Pancreas (tissue), 10 donors: ENCODE data around the gene TMEM235. TPM values are rescaled to one million over a fixed set of nuclear protein-coding genes. Genes with fewer than 3 reads are reported as not detected.

Experiments
- ATAC-seq, 4 donors: fragments of 200-7000 bp; cut with Tn5 transposase; one replicate each; pipeline versions ENCODE4 v1.8.0 to v1.9.1; 2020; ENCODE audit warnings: mild to moderate bottlenecking in 4 of 4, moderate library complexity in 4 of 4
- DNase-seq, 6 donors: peaks; one replicate each; pipeline ENCODE4 v3.0.0-alpha.2; 2020
- FAIRE-seq: peaks from 2 replicates; lab custom pipeline; 2012; peaks lifted over from hg19 to GRCh38; lab: Jason Lieb, UNC
- H3K27ac ChIP-seq, 4 donors: fragments of 200-600 bp; sonication (generic); 1 replicate in 3 of 4; 2 replicates in 1 of 4; pipeline versions ENCODE4 v1.5.0 to v1.8.0; 2020
- H3K27me3 ChIP-seq, 4 donors: fragments of 200-600 bp; one replicate each; pipeline ENCODE4 v1.8.0; 2021
- H3K36me3 ChIP-seq, 3 donors: fragments of 200-600 bp; sonication (generic) in 1 of 3; one replicate each; pipeline versions ENCODE4 v1.5.0 to v1.8.0; 2020 to 2021
- H3K4me1 ChIP-seq, 3 donors: fragments of 200-600 bp; one replicate each; pipeline ENCODE4 v1.8.0; 2021
- H3K4me3 ChIP-seq, 4 donors: fragments of 200-600 bp; sonication (generic) in 2 of 4; one replicate each; pipeline versions ENCODE4 v1.5.0 to v1.8.0; 2020 to 2021
- H3K9me3 ChIP-seq, 4 donors: fragments of 200-600 bp; one replicate each; pipeline ENCODE4 v1.8.0; 2021
- WGBS, 2 donors: extraction: QIAGEN DNeasy Blood & Tissue Kit; methylation state at CpG; one replicate each; pipeline ENCODE4 v1.1.7; 2013; 5-methylcytosine and 5-hydroxymethylcytosine counted together
- intact Hi-C, 3 donors: fragments of 100-400 bp; cut with DNase I; formaldehyde crosslinking; loops; one replicate each; pipeline versions ENCODE4 v1.11.1 to v1.14.2; 2022
- polyA plus RNA-seq, 2 donors: library from polyadenylated mRNA; stranded (reverse); fragments of 200-250 nt; gene quantifications; one replicate each; pipeline ENCODE4 v1.2.3, GENCODE V29; 2013
- total RNA-seq, 6 donors: library from RNA; stranded (reverse); fragmentation: NEBNext Ultra II Directional in 4 of 6; extraction: Animal tissue kit (Norgen Biotek cat#: 25700) in 4 of 6; gene quantifications; one replicate each; pipeline versions ENCODE4 v1.2.1 to v1.2.4, GENCODE V29; 2021 to 2023
- TF ChIP-seq, protein P1 (sequence below), 4 donors: fragments of 200-600 bp; sonication (generic) in 3 of 4; IDR thresholded peaks; one replicate each; pipeline versions ENCODE4 v1.5.0 to v1.8.0; 2021; ENCODE audit warnings: antibody characterized with exemption in 4 of 4
- donor health status: healthy with polysubstance abuse.
- donor health status: DM: no; HTN: no; CAD: no; lungs with moderate emphysema.
- donor health status: DM: no; HTN: no; CAD: no.
- donor health status: control.
- donor health status: control.
- donor health status: Bipolar disorder and iron deficiency.
- donor health status: DM: yes; HTN: yes; CAD: no.
- donor health status: DM: no; HTN: no; CAD: no.
- donor health status: DM: no; HTN: no; CAD: no.
- donor health status: DM: yes; HTN: yes; CAD: no.

TMEM235 gene
- total and polyA plus RNA-seq, 8 donors: 0.05 to 0.11 TPM; not detected in 6

DNA sequence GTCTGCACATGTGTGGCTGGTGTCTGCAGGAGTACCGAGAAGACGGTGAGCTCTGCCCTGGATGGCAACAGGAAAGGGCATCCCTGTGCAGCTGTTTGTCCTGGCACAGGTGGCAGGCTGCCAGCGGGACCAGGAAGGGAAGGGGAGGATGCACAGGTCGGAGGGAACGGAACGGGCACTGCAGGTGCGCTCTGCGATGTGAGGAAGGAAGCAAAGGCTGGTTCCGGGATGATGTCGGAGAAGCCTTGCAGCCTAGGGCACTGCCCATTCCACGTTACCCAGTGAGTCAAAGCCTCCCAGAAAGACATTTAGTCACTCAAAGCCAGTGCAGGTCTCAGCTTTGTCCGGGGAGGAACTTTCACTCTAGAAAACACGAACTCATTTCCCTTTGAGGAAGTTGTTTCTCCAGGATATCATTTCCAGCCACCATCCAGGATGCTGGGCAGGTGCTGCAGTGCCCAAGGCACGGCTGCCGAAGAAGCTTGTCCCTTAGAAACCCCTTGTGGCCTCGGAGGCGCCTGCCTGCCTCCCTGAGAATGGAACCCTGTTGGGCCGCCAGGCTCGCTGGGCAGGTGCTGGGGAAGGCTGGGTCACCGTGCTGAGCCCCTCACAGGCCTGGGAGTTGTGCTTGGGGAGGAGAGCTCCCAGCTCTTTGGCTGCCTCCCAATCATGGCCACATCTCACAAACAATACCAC, 4.5 kb upstream of the TMEM235 start:
- TF ChIP-seq, protein P1, sequence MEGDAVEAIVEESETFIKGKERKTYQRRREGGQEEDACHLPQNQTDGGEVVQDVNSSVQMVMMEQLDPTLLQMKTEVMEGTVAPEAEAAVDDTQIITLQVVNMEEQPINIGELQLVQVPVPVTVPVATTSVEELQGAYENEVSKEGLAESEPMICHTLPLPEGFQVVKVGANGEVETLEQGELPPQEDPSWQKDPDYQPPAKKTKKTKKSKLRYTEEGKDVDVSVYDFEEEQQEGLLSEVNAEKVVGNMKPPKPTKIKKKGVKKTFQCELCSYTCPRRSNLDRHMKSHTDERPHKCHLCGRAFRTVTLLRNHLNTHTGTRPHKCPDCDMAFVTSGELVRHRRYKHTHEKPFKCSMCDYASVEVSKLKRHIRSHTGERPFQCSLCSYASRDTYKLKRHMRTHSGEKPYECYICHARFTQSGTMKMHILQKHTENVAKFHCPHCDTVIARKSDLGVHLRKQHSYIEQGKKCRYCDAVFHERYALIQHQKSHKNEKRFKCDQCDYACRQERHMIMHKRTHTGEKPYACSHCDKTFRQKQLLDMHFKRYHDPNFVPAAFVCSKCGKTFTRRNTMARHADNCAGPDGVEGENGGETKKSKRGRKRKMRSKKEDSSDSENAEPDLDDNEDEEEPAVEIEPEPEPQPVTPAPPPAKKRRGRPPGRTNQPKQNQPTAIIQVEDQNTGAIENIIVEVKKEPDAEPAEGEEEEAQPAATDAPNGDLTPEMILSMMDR (IDR thresholded peaks at IDR 0.05): no peak
- Histone ChIP-seq H3K9me3 (no peaks in the 10 kb centered on the region), H3K4me1 (no peaks in the 10 kb centered on the region), H3K36me3 (no peaks in the 10 kb centered on the region), H3K4me3 (no peak overlapping the region), H3K27me3 (peaks cover 0 to 11% (median 0%) of the 10 kb centered on the region in 4 donors), H3K27ac (no peak overlapping the region)
- intact Hi-C loops: no loop called here
- no peak for FAIRE-seq
- ATAC-seq: peak in 1 of 4 donors; percentile 39
- DNase-seq: peak in 1 of 6 donors; percentile 33
- 71% methylated on average over 20 of the region's 20 CpGs for WGBS, 2 donors

DNA sequence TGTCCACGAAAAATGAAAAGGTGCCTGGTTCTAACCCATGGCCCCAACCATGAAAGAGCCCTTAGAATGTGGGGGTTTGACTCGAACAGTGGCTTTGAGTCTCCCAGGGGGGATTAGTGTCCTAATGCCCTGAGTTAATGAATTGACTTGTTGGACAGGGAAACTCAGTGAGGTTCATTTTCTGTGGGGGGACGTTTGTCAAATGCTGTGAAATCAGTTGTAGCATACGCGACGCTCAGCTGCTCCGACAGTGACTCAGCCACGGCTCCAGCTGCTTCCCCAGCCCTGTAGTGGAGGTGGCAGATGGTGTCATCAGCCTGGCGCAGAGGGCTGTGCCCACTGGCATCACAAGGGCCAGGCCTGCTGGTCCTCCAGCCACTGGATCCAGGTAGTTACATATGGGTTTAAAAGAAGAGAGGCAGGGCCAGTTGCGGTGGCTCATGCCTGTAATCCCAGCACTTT, 3.9 kb upstream of the TMEM235 start:
- ATAC-seq (no peak), FAIRE-seq (no peak)
- no peak overlapping the region for H3K27ac ChIP-seq

DNA sequence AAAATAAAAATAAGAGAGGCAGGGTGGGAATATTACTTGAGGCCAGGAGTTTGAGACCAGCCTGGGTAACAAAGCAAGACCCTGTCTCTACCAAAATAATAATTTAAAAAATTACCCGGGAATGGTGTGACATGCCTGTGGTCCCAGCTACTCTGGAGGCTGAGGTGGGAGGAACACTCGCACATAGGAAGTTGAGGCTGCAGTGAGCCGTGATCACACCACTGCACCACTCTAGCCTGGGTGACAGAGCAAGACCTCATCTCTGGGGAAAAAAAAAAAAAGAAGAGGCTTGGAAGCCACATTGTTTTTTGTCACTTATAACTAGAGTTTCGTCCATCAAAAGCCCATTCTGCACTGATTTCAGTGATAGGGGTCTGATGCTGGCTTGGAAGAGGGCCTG, 3.3 kb upstream of the TMEM235 start:
- no peak overlapping the region for H3K27ac ChIP-seq
- TF ChIP-seq, protein P1 (IDR thresholded peaks at IDR 0.05): no peak
- H3K9me3 ChIP-seq: no peaks in the 10 kb centered on the region
- 68 to 76% methylated on average over 4 of the region's 4 CpGs for WGBS, 2 donors
- H3K4me1 ChIP-seq: no peaks in the 10 kb centered on the region
- H3K4me3 ChIP-seq: no peak overlapping the region
- ATAC-seq (no peak), FAIRE-seq (no peak), DNase-seq (no peak)
- no peaks in the 10 kb centered on the region for H3K36me3 ChIP-seq
- peaks cover 0 to 19% (median 0%) of the 10 kb centered on the region in 4 donors for H3K27me3 ChIP-seq
- intact Hi-C loops: no loop called here

More for the DNA sequence above, 3.9 kb upstream of the TMEM235 start:
- H3K4me3 ChIP-seq: no peak overlapping the region
- TF ChIP-seq, protein P1 (IDR thresholded peaks at IDR 0.05): no peak
- no peak for DNase-seq
- intact Hi-C loops: no loop called here
- no peaks in the 10 kb centered on the region for H3K36me3 ChIP-seq
- 75 to 77% methylated on average over 10 of the region's 10 CpGs for WGBS, 2 donors
- H3K4me1 ChIP-seq: no peaks in the 10 kb centered on the region
- H3K27me3 ChIP-seq: peaks cover 0 to 16% (median 0%) of the 10 kb centered on the region in 4 donors
- no peaks in the 10 kb centered on the region for H3K9me3 ChIP-seq

DNA sequence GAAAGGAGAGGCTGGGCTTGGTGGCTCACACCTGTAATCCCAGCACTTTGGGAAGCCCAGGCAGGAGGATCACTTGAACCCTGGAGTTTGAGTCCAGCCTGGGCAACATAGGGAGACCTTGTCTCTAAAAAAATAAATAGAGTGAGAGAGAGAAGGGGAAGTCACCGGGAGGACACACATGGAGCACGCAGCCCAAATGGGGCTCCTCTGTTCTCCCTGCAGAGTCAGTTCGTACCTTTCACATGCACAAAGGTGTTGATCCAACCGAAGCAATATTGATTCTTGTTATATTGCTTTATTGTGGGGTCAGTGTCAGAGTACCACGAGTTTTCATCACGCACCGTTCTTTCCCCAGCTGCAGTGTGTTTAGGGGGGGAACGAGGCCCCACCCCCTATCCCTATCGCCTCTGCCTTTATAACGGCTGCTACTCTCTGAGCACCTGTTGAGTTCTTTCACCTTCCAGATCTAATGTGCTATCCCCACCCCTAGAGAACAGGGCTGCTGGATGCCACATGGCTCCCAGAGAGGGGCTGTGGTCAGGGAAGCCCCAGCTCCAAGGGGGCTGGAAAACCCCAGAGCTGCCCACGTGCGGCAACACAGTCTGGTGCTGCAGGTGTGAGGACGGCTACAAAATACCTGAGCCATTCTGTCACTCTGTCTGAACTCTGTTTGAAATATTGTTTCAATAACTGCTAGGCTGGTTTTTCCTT, 1.0 kb upstream of the TMEM235 start:
- Histone ChIP-seq H3K27ac (no peak overlapping the region), H3K9me3 (no peaks in the 10 kb centered on the region), H3K4me3 (no peak overlapping the region), H3K36me3 (no peaks in the 10 kb centered on the region), H3K27me3 (peaks cover 0 to 19% (median 0%) of the 10 kb centered on the region in 4 donors), H3K4me1 (no peaks in the 10 kb centered on the region)
- DNase-seq: no peak
- no peak for FAIRE-seq
- 33 to 34% methylated on average over 13 of the region's 13 CpGs for WGBS, 2 donors
- TF ChIP-seq, protein P1 (IDR thresholded peaks at IDR 0.05): no peak
- ATAC-seq: peak in 1 of 4 donors; percentile 57
- intact Hi-C loops: no loop called here
